GM10248 (cell line): ENCODE data around the gene BRICD5.

Source experiments
- CTCF ChIA-PET: fragments of 300-600 bp; sonication (Branson Sonifier 250); formaldehyde crosslinking; extraction: SDS; loops from one replicate; lab custom pipeline; 2021; ENCODE audit warnings: antibody characterized with exemption; lab: Yijun Ruan, JAX
- POLR2A ChIA-PET: fragments of 350-650 bp; sonication (Branson Sonifier 250); formaldehyde crosslinking; extraction: SDS; loops from one replicate; lab custom pipeline; 2020; ENCODE audit warnings: antibody characterized with exemption; lab: Yijun Ruan, JAX
- DNase-seq: peaks from one replicate; pipeline ENCODE4 v3.0.0; 2012; ENCODE audit errors: extremely low spot score
- CTCF ChIP-seq: IDR thresholded peaks from 2 replicates; pipeline ENCODE4 v1.5.1; 2012; ENCODE audit warnings: mild to moderate bottlenecking, low read depth; ENCODE audit errors: extremely low read depth, missing control alignments, control extremely low read depth

BRICD5 gene

GRCh38 chr16:2207872-2208271 lies 2.8 kb downstream of the BRICD5 start:
- POLR2A ChIA-PET = no interaction called here
- TF ChIP-seq CTCF = no peak
- CTCF ChIA-PET = interaction anchor here (1.5 kb wide), 1 partner anchor 13 kb away, joined by 6 read pairs; no protein-coding TSS in a partner anchor
- no peak for DNase-seq

GRCh38 chr16:2206780-2207433 lies 3.8 kb downstream of the BRICD5 start:
- no peak for TF ChIP-seq CTCF
- CTCF ChIA-PET = interaction anchor here (0.5 to 2.7 kb wide), 4 partner anchors 9 to 45 kb away, joined by 3 to 13 read pairs (median 4); partner anchors contain the start of gene ECI1
- DNase-seq = no peak
- POLR2A ChIA-PET = interaction anchor here (0.6 kb wide), 1 partner anchor 52 kb away, joined by 6 read pairs; no protein-coding TSS in a partner anchor

GRCh38 chr16:2206420-2206779 lies 4.3 kb downstream of the BRICD5 start:
- DNase-seq = no peak
- ChIA-PET CTCF (interaction anchor here (0.5 to 2.7 kb wide), 5 partner anchors 8 to 45 kb away, joined by 3 to 13 read pairs (median 4); partner anchors contain the start of genes ECI1 and PGP), POLR2A (interaction anchor here (0.6 to 1.1 kb wide), 2 partner anchors 9 to 52 kb away, joined by 3 to 6 read pairs; no protein-coding TSS in a partner anchor)
- no peak for TF ChIP-seq CTCF

- no peak for DNase-seq
- POLR2A ChIA-PET = interaction anchor here (1.1 to 1.7 kb wide), 2 partner anchors 9 to 51 kb away, joined by 3 to 7 read pairs; partner anchors contain the start of gene TRAF7
- CTCF ChIA-PET = interaction anchor here (1.0 to 2.7 kb wide), 3 partner anchors 9 to 46 kb away, joined by 3 to 13 read pairs (median 4); partner anchors contain the start of genes ECI1 and PGP
- no peak for TF ChIP-seq CTCF
Observed at GRCh38 chr16:2205967-2206313, 4.7 kb downstream of the BRICD5 start.

GRCh38 chr16:2205104-2205966 lies 5.3 kb downstream of the BRICD5 start, which contains the start of gene MLST8:
Gene MLST8 (plus strand): TSS chr16:2205454. CDS start chr16:2206086, 632 bp downstream.
- peak; percentile 99 for DNase-seq
- TF ChIP-seq CTCF = no peak
- CTCF ChIA-PET = interaction anchor here (1.1 to 2.7 kb wide), 2 partner anchors 9 to 11 kb away, joined by 3 to 13 read pairs; partner anchors contain the start of gene PGP
- POLR2A ChIA-PET = interaction anchor here (1.0 to 1.7 kb wide), 3 partner anchors 10 to 241 kb away, joined by 3 to 7 read pairs (median 3); partner anchors contain the start of genes RPS2 and TRAF7
